ENCODE results near the gene PLPP2.

PLPP2 gene

DNA sequence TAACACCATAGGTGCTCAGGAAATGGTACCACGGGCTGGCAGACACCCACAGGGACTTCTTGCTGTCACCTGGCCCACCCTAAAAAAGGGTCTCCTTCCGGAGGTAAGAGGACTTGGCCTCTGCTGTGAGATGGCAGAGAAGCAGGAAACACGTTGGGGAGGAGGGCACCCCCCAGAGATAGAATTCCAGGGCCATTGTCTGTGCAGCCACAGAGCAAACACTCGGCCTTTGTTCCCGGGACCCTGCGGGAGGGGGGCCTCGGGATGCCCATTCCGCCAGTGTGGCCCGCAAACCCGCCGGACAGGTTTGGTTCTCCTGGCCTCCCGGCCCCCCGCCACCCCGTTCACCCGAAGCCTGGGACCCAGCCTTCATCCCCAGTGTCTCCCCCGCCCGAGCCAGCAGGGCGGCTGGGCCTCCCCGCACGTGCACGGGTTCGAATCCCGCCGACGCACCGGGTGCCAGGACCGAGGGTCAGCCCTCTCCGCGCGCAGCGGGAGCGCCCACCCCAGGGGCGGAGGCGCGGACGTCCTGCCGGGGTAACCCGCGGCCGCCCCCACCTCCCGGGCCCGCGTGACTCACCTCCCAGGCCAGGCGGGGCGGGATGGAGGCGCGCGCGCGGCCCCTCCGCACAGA is 714 bp downstream of the PLPP2 start:
- Histone ChIP-seq H3F3A (ENCODE audit: control insufficient read depth, insufficient read depth) (no peaks in the 10 kb centered on the region), H3K4me2 (ENCODE audit: low read length) (no peak overlapping the region), H3K36me3 (ENCODE audit: control insufficient read depth, low read length) (no peaks in the 10 kb centered on the region), H3K27me3 (ENCODE audit: control insufficient read depth, low read length) (peaks cover 12% of the 10 kb centered on the region), H3K4me3 (ENCODE audit: low read length) (no peak overlapping the region), H3K4me1 (ENCODE audit: control insufficient read depth, low read length) (no peaks in the 10 kb centered on the region), H3K79me2 (ENCODE audit: control insufficient read depth, low read length) (no peaks in the 10 kb centered on the region), H3K9me2 (replicated peaks; ENCODE audit: control insufficient read depth, low read length) (no peaks in the 10 kb centered on the region), H3K27ac (ENCODE audit: low read depth, low read length) (no peak overlapping the region), H3K9me3 (ENCODE audit: control insufficient read depth, insufficient read depth, low read length) (no peaks in the 10 kb centered on the region), H4K20me1 (ENCODE audit: control insufficient read depth, insufficient read depth, low read depth, low read length) (no peaks in the 10 kb centered on the region)
- TF ChIP-seq, protein P1, sequence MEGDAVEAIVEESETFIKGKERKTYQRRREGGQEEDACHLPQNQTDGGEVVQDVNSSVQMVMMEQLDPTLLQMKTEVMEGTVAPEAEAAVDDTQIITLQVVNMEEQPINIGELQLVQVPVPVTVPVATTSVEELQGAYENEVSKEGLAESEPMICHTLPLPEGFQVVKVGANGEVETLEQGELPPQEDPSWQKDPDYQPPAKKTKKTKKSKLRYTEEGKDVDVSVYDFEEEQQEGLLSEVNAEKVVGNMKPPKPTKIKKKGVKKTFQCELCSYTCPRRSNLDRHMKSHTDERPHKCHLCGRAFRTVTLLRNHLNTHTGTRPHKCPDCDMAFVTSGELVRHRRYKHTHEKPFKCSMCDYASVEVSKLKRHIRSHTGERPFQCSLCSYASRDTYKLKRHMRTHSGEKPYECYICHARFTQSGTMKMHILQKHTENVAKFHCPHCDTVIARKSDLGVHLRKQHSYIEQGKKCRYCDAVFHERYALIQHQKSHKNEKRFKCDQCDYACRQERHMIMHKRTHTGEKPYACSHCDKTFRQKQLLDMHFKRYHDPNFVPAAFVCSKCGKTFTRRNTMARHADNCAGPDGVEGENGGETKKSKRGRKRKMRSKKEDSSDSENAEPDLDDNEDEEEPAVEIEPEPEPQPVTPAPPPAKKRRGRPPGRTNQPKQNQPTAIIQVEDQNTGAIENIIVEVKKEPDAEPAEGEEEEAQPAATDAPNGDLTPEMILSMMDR (IDR thresholded peaks at IDR 0.05; ENCODE audit: low read depth, low read length, poor library complexity, severe bottlenecking), result no peak
- no peak for TF ChIP-seq EZH2phosphoT487 (IDR thresholded peaks at IDR 0.05; ENCODE audit: borderline replicate concordance, low read length)

GRCh38 chr19:289651-290371 is 1.4 kb downstream of the PLPP2 start:
- Histone ChIP-seq H3K9me2 (replicated peaks; ENCODE audit: control insufficient read depth, low read length) (no peaks in the 10 kb centered on the region), H3K4me2 (ENCODE audit: low read length) (no peak overlapping the region), H3K9me3 (ENCODE audit: control insufficient read depth, insufficient read depth, low read length) (no peaks in the 10 kb centered on the region), H3K4me3 (ENCODE audit: low read length) (no peak overlapping the region), H4K20me1 (ENCODE audit: control insufficient read depth, insufficient read depth, low read depth, low read length) (no peaks in the 10 kb centered on the region), H3K27ac (ENCODE audit: low read depth, low read length) (no peak overlapping the region), H3K36me3 (ENCODE audit: control insufficient read depth, low read length) (no peaks in the 10 kb centered on the region), H3F3A (ENCODE audit: control insufficient read depth, insufficient read depth) (no peaks in the 10 kb centered on the region), H3K4me1 (ENCODE audit: control insufficient read depth, low read length) (no peaks in the 10 kb centered on the region), H3K27me3 (ENCODE audit: control insufficient read depth, low read length) (peaks cover 11% of the 10 kb centered on the region), H3K79me2 (ENCODE audit: control insufficient read depth, low read length) (no peaks in the 10 kb centered on the region)
- TF ChIP-seq, protein P1 (IDR thresholded peaks at IDR 0.05; ENCODE audit: low read depth, low read length, poor library complexity, severe bottlenecking), result no peak
- no peak for TF ChIP-seq EZH2phosphoT487 (IDR thresholded peaks at IDR 0.05; ENCODE audit: borderline replicate concordance, low read length)

GRCh38 chr19:288911-289310 is 2.3 kb downstream of the PLPP2 start:
- no peaks in the 10 kb centered on the region for H3K79me2 ChIP-seq (ENCODE audit: control insufficient read depth, low read length)
- peaks cover 4% of the 10 kb centered on the region; the same call in 1 of the 2 replicates for H3K27me3 ChIP-seq (ENCODE audit: control insufficient read depth, low read length)
- H3F3A ChIP-seq (ENCODE audit: control insufficient read depth, insufficient read depth), result no peaks in the 10 kb centered on the region
- no peaks in the 10 kb centered on the region for H3K4me1 ChIP-seq (ENCODE audit: control insufficient read depth, low read length)
- no peaks in the 10 kb centered on the region for H3K9me2 ChIP-seq (replicated peaks; ENCODE audit: control insufficient read depth, low read length)
- no peak overlapping the region for H3K27ac ChIP-seq (ENCODE audit: low read depth, low read length)
- no peaks in the 10 kb centered on the region for H3K36me3 ChIP-seq (ENCODE audit: control insufficient read depth, low read length)
- H3K4me2 ChIP-seq (ENCODE audit: low read length), result no peak overlapping the region
- no peak for TF ChIP-seq EZH2phosphoT487 (IDR thresholded peaks at IDR 0.05; ENCODE audit: borderline replicate concordance, low read length)
- TF ChIP-seq, protein P1 (IDR thresholded peaks at IDR 0.05; ENCODE audit: low read depth, low read length, poor library complexity, severe bottlenecking), result no peak
- no peaks in the 10 kb centered on the region for H4K20me1 ChIP-seq (ENCODE audit: control insufficient read depth, insufficient read depth, low read depth, low read length)
- H3K4me3 ChIP-seq (ENCODE audit: low read length), result no peak overlapping the region
- no peaks in the 10 kb centered on the region for H3K9me3 ChIP-seq (ENCODE audit: control insufficient read depth, insufficient read depth, low read length)
